Measurements from ENCODE around the gene GSTA4. TPM values are rescaled to one million over a fixed set of nuclear protein-coding genes. Genes with fewer than 3 reads are reported as not detected.
"Not testable (repeated sequence)": the region's sequence is repeated elsewhere in the genome, so short reads cannot be mapped to it uniquely, and the experiment has no call there.

GSTA4 gene
- total RNA-seq, 1 donor from 2014 or later, result 69.7 TPM

DNA sequence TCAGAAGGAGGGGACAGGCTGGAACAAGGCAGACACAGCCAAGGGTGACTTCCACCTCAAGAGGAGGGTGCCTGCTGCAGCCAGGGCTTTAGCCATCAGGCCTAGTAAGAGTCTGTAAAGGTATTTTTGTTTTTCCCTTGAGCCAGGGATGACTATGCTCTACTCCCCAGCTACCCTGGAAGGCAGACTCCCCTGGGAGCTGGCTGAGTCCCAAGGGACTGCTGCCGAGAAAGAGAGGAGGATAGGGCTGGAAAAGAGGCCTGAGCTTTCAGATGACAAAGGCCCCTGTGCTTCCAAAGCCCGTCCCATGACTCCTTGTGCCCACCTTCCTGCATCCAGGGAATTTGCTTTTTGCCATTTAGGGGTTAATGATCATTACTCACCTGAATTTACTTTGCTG is 14.0 kb upstream of the GSTA4 start:
- no peaks in the 10 kb centered on the region for H3K9me3 Mint-ChIP-seq
- H3K4me3 Mint-ChIP-seq (ENCODE audit: low read depth), result no peak overlapping the region
- H3K27me3 Mint-ChIP-seq (ENCODE audit: low read depth), result no peaks in the 10 kb centered on the region
- no peak overlapping the region for H3K27ac Mint-ChIP-seq
- intact Hi-C loops (cut with micrococcal nuclease), result no loop called here
- no peak for DNase-seq (ENCODE audit: low spot score)
- peaks cover 49% of the 10 kb centered on the region for H3K36me3 Mint-ChIP-seq (ENCODE audit: low read depth)
- no peaks in the 10 kb centered on the region for H3K4me1 Mint-ChIP-seq (ENCODE audit: low read depth)

DNA sequence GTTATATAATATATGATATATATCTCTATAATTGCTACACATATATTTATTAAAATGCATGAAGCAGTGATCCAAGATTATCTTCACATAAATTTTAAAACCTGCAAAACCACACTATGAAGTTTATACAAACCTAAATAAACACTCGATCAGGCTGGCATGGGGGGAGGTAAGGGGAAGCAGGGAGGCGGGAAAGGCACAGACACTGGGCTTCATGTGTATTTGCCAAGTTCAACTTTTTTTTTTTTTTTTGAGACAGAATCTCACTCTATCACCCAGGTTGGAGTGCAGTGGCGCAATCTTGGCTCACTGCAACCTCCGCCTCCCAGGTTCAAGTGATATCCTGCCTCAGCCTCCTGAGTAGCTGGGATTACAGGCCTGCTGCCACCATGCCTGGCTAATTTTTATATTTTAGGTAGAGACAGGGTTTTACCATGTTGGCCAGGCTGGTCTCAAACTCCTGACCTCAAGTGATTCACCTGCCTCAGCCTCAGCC is 13.2 kb upstream of the GSTA4 start:
- intact Hi-C loops (cut with micrococcal nuclease); H3K27me3 Mint-ChIP-seq (ENCODE audit: low read depth); H3K4me1 Mint-ChIP-seq (ENCODE audit: low read depth); H3K27ac Mint-ChIP-seq; H3K9me3 Mint-ChIP-seq; H3K4me3 Mint-ChIP-seq (ENCODE audit: low read depth); DNase-seq (ENCODE audit: low spot score): not testable (repeated sequence)
- peaks cover 47% of the 10 kb centered on the region for H3K36me3 Mint-ChIP-seq (ENCODE audit: low read depth)

DNA sequence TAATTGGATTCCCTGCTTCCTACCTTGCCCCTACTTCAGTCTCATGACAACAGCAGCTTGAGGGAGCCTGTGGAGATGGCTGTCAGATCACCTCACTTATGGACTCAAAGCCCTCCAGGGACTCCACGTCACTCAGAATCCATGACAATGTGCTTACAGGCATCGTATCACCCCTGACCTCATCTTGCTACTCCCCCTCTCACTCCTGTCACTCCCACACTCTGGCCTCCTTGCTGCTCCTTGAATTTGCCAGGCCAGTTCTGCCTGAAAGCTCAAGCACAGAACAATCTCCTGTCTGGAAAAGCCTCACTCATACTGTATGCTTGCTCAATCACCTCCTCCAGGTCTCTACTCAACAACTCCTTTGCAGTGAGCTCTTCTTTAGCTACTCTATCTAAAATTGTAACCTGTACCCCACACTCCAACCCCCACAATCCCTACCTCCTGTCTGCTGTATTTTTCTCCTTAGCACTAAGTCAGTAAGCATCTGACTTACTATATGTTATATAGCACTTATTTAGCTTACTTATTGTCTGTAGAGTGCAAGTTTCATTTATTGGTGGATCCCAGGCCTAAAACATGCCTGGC is 10.7 kb upstream of the GSTA4 start:
- H3K36me3 Mint-ChIP-seq (ENCODE audit: low read depth), result peaks cover 38% of the 10 kb centered on the region
- H3K4me3 Mint-ChIP-seq (ENCODE audit: low read depth), result no peak overlapping the region
- no peak for DNase-seq (ENCODE audit: low spot score)
- no peaks in the 10 kb centered on the region for H3K4me1 Mint-ChIP-seq (ENCODE audit: low read depth)
- intact Hi-C loops (cut with micrococcal nuclease), result no loop called here
- no peaks in the 10 kb centered on the region for H3K27me3 Mint-ChIP-seq (ENCODE audit: low read depth)
- H3K9me3 Mint-ChIP-seq, result no peaks in the 10 kb centered on the region
- no peak overlapping the region for H3K27ac Mint-ChIP-seq

DNA sequence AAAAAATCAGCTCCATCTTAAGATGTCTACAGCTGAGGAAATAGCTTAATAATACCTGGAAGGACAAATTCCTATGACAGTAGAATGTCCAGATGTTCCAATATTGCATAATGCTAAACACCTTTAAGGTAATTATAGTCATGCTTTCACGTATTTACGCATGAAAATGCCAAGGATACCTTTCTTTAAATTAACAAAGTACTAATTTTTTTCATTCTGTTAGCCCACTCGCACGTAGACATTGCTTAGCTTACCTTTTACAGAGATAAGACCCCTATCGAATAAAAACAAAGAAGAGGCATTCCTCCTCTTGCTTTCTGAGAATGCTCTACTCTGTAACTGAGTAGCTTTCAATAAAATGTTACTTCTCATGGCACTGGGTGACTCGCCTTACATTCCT is 4.4 kb upstream of the GSTA4 start:
- peaks cover 8% of the 10 kb centered on the region for H3K27me3 Mint-ChIP-seq (ENCODE audit: low read depth)
- H3K27ac Mint-ChIP-seq, result no peak overlapping the region
- H3K36me3 Mint-ChIP-seq (ENCODE audit: low read depth), result peaks cover 11% of the 10 kb centered on the region
- intact Hi-C loops (cut with micrococcal nuclease), result loop anchor here (5.0 to 10.0 kb wide), 3 partner anchors 485 to 775 kb away; partner anchors contain the start of gene GCLC
- DNase-seq (ENCODE audit: low spot score), result no peak
- H3K9me3 Mint-ChIP-seq, result no peaks in the 10 kb centered on the region
- peaks cover 15% of the 10 kb centered on the region for H3K4me1 Mint-ChIP-seq (ENCODE audit: low read depth)
- no peak overlapping the region for H3K4me3 Mint-ChIP-seq (ENCODE audit: low read depth)

DNA sequence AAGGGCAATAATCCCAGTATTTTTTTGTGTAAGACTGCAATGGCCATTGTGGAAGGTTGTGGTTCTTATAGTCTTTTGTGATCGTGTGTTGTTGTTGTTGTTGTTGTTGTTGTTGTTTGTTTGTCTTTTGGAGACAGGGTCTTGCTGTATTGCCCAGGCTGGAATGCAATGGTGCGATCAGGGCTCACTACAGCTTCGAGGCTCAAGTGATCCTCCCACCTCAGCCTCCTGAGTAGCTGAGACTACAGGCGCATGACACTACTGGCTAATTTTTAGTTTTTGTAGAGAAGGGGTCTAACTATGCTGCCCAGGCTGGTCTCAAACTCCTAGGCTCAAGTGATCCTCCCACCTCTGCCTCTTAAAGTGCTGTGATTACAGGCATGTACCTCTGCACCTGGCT is 3.5 kb upstream of the GSTA4 start:
- peaks cover 17% of the 10 kb centered on the region for H3K4me1 Mint-ChIP-seq (ENCODE audit: low read depth)
- no peaks in the 10 kb centered on the region for H3K9me3 Mint-ChIP-seq
- no peak for DNase-seq (ENCODE audit: low spot score)
- no peak overlapping the region for H3K27ac Mint-ChIP-seq
- peaks cover 8% of the 10 kb centered on the region for H3K27me3 Mint-ChIP-seq (ENCODE audit: low read depth)
- intact Hi-C loops (cut with micrococcal nuclease), result loop anchor here (5.0 to 10.0 kb wide), 3 partner anchors 486 to 774 kb away; partner anchors contain the start of gene GCLC
- peaks cover 13% of the 10 kb centered on the region for H3K36me3 Mint-ChIP-seq (ENCODE audit: low read depth)
- no peak overlapping the region for H3K4me3 Mint-ChIP-seq (ENCODE audit: low read depth)

DNA sequence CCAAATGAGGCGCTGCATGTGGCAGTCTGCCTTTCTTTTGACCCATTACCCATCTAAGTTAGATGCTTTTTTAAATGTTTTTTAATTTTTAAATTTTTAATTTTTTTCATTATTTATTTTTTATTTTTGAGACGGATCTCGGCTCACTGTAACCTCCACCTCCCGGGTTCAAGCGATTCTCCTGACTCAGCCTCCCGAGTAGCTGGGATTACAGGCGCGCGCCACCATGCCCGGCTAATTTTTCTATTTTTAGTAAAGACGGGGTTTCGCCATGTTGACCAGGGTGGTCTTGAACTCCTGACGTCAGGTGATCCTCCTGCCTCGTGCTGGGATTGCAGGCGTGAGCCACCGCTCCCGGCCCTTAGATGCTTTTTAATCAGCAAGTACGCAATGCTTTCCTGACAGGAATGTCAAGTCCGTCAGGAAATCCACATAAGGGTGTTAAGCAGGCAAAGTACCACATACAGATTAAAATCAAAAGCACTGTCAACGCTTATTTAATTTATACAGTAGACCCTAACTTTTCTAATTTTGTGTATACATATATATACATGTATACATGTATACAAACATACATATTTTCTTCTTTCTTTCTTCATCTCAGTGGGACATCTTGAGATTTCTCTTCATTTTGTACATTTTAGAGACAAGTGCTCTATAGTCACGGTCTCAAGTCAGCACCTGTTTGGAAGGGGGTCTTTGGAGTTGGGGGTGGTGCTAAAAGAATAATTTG is 995 bp upstream of the GSTA4 start:
- peaks cover 33% of the 10 kb centered on the region for H3K36me3 Mint-ChIP-seq (ENCODE audit: low read depth)
- H3K27me3 Mint-ChIP-seq (ENCODE audit: low read depth), result peaks cover 8% of the 10 kb centered on the region
- no peaks in the 10 kb centered on the region for H3K9me3 Mint-ChIP-seq
- peak; percentile 23 for DNase-seq (ENCODE audit: low spot score)
- intact Hi-C loops (cut with micrococcal nuclease), result loop anchor here (1.0 to 10.0 kb wide), 11 partner anchors 12 to 771 kb away; partner anchors contain the start of genes EFHC1 and GCLC
- H3K27ac Mint-ChIP-seq, result peak overlapping the region; percentile 90
- H3K4me3 Mint-ChIP-seq (ENCODE audit: low read depth), result peak overlapping the region; percentile 90
- peaks cover 30% of the 10 kb centered on the region for H3K4me1 Mint-ChIP-seq (ENCODE audit: low read depth)

DNA sequence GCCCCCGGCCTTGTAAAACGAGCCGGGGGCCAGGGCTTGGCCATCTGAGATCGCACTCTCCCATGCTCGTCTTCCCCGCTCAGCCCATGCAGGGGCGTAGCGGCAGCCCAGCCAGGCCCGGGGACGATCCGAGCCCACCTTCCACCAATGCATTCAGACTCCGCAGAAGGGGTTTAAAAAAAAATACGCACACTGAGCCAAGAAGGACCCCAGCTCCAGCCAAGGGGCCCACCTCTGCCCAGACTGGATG is 320 bp downstream of the GSTA4 start:
- intact Hi-C loops (cut with micrococcal nuclease), result loop anchor here (1.0 to 10.0 kb wide), 9 partner anchors 10 to 770 kb away; partner anchors contain the start of genes EFHC1 and GCLC
- Mint-ChIP-seq H3K4me1 (ENCODE audit: low read depth) (peaks cover 42% of the 10 kb centered on the region), H3K27me3 (ENCODE audit: low read depth) (peaks cover 8% of the 10 kb centered on the region), H3K36me3 (ENCODE audit: low read depth) (peaks cover 46% of the 10 kb centered on the region), H3K27ac (peak overlapping the region; percentile 90), H3K9me3 (no peaks in the 10 kb centered on the region), H3K4me3 (ENCODE audit: low read depth) (peak overlapping the region; percentile 90)
- no peak for DNase-seq (ENCODE audit: low spot score)

DNA sequence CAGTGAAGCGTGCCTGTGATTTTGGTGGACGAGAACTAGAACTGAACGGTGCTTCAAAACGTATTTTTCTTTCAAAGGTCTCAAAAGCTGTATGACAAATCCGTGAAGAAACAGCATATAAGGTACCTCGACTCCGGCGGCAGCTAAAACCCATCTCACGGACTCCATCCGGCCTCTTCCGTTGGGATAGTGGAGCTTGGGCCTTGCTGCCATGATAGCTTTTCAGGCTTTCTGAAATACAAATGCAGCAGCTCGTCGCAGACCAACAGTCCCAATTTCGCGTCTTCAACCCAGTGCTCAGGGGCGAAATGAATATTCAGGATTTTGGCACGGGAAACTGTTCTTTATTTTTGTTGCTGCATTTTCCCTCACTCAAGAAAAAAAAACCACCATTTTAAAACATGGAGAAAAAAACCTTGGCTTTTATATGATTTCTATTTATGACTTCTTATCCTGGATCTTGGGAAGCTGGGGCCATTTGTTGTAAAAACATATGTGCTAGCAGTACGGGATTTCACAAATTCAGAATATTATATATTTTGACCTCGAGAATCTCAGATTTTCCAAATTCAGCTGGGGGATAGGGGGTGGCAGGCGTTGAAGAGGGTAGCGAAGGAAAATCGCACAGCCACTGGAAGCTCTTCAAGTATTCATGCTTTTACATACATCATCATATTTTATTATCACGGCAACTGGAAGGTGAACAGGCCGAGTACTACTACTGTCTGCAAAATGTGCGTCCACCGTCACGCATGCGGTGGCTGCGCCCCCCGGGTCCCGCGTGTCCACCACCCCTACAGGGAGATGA is 849 bp downstream of the GSTA4 start:
- H3K36me3 Mint-ChIP-seq (ENCODE audit: low read depth), result peaks cover 51% of the 10 kb centered on the region
- H3K27me3 Mint-ChIP-seq (ENCODE audit: low read depth), result peaks cover 8% of the 10 kb centered on the region
- H3K27ac Mint-ChIP-seq, result peak overlapping the region; percentile 90
- intact Hi-C loops (cut with micrococcal nuclease), result loop anchor here (2.0 to 10.0 kb wide), 3 partner anchors 491 to 769 kb away; partner anchors contain the start of gene EFHC1
- no peak for DNase-seq (ENCODE audit: low spot score)
- H3K9me3 Mint-ChIP-seq, result no peaks in the 10 kb centered on the region
- peak overlapping the region; percentile 90 for H3K4me3 Mint-ChIP-seq (ENCODE audit: low read depth)
- peaks cover 44% of the 10 kb centered on the region for H3K4me1 Mint-ChIP-seq (ENCODE audit: low read depth)

DNA sequence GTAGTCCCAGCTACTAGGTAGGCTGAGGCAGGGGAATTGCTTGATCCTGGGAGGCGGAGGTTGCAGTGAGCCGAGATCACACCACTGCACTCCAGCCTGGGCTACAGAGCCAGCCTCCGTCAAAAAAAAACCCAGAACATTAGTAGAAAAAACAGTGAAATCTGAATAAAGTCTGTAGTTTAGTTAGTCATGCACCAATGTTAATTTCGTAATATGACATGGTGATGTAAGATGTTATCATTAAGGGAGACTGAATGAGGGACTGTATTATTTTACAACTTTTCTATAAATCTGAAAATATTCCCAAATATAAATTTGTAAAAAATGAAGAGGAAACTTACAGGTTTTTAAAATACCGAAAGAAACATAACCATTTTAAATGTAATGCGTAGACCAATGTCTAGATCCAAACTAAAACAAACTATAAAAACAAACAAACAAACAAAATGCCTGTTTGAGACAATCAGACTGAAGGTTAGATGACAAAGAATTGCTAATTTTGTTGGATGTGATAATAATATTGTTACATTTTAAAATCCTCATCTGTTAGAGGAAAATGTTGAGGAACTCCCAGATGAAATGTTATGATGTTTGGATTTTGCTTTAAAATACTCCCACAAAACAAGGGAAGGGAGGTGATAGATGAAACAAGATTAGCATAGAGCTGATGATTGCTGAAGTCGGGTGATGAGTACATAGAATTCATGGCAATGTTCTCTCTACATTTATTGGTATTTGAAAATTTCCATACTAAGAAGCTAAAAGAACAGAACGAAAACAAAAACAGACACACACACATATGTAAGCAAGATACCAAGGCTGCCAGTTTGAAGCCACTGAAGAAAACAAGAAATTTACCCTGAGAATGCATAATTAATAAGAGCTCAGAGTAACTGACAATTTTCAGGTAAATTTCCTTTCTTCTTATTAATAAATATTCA is 1.8 kb downstream of the GSTA4 start:
- Mint-ChIP-seq H3K27me3 (ENCODE audit: low read depth) (peaks cover 8% of the 10 kb centered on the region), H3K9me3 (no peaks in the 10 kb centered on the region), H3K4me3 (ENCODE audit: low read depth) (peak overlapping the region; percentile 90), H3K27ac (peak overlapping the region; percentile 71), H3K4me1 (ENCODE audit: low read depth) (peaks cover 48% of the 10 kb centered on the region), H3K36me3 (ENCODE audit: low read depth) (peaks cover 59% of the 10 kb centered on the region)
- DNase-seq (ENCODE audit: low spot score), result no peak
- intact Hi-C loops (cut with micrococcal nuclease), result loop anchor here (10.0 kb wide), 2 partner anchors 492 to 768 kb away; no protein-coding TSS in a partner anchor

DNA sequence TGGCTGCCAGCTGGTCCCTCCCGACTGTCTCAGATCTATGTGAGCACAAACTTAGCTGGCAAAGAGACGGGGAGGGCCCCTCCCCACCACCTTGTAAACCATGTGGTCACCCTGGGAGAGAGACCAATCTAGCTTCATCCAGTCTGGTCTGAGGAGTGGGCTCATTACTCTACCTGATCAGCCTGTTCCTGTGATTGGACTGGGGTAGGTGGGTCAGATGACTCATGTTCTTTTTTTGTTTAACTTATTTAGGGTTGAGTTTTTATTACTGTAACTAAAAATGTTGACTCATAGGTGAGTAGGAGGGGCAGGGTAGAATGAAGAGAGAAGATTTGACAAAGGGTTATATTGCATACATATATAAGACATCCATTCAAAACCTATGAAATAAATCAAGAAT is 4.7 kb downstream of the GSTA4 start:
- H3K27ac Mint-ChIP-seq, result peak overlapping the region; percentile 90
- peaks cover under 1% of the 10 kb centered on the region for H3K27me3 Mint-ChIP-seq (ENCODE audit: low read depth)
- peak overlapping the region; percentile 48 for H3K4me3 Mint-ChIP-seq (ENCODE audit: low read depth)
- intact Hi-C loops (cut with micrococcal nuclease), result loop anchor here (1.0 to 10.0 kb wide), 4 partner anchors 14 to 830 kb away; no protein-coding TSS in a partner anchor
- DNase-seq (ENCODE audit: low spot score), result no peak
- H3K9me3 Mint-ChIP-seq, result no peaks in the 10 kb centered on the region
- peaks cover 82% of the 10 kb centered on the region for H3K36me3 Mint-ChIP-seq (ENCODE audit: low read depth)
- peaks cover 56% of the 10 kb centered on the region for H3K4me1 Mint-ChIP-seq (ENCODE audit: low read depth)

DNA sequence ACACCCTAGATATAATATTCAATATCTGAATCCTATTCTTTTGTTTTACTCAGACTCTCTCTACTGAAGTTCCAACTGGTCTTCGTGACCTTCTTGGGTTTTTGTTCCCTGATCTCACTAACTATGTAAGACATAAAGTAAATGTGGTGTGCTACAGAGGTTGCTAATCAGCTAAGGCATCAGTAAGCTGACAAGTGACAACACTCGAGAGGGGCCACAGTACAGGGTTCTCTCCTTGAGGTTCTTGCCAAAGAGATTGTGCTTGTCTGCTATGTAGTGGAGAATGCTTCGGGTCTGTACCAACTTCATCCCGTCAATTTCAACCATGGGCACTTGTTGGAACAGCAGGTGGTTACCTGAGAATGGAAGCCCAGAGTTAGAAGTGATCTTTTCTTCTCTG is 9.9 kb downstream of the GSTA4 start:
- Mint-ChIP-seq H3K27me3 (ENCODE audit: low read depth) (no peaks in the 10 kb centered on the region), H3K36me3 (ENCODE audit: low read depth) (peaks cover 86% of the 10 kb centered on the region), H3K4me3 (ENCODE audit: low read depth) (peak overlapping the region; percentile 37), H3K4me1 (ENCODE audit: low read depth) (peaks cover 77% of the 10 kb centered on the region), H3K9me3 (no peaks in the 10 kb centered on the region), H3K27ac (peak overlapping the region; percentile 90)
- no peak for DNase-seq (ENCODE audit: low spot score)
- intact Hi-C loops (cut with micrococcal nuclease), result loop anchor here (1.0 kb wide), 1 partner anchor 97 kb away; no protein-coding TSS in a partner anchor

DNA sequence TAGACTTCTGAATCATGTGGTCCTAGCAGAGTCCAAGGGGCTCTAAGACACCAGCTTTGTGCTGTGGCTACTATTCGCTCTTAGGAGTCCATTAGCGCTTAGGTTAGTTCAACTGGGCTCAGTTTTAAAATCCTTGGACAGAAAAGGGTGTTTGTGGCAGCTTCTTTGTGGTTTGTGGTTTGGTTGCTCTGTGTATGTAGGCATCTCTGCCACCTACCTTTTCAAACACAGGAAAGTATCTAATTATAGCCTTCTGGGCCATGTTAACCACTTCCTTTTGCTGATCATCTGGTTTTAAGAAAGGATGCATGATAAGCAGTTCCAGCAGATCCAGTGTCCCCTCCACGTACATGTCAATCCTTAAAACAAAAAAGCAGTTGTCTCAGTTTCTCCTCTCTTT is 10.8 kb downstream of the GSTA4 start:
- no peaks in the 10 kb centered on the region for H3K27me3 Mint-ChIP-seq (ENCODE audit: low read depth)
- peak; percentile 43 for DNase-seq (ENCODE audit: low spot score)
- H3K4me3 Mint-ChIP-seq (ENCODE audit: low read depth), result peak overlapping the region; percentile 37
- peak overlapping the region; percentile 90 for H3K27ac Mint-ChIP-seq
- peaks cover 73% of the 10 kb centered on the region for H3K4me1 Mint-ChIP-seq (ENCODE audit: low read depth)
- H3K9me3 Mint-ChIP-seq, result no peaks in the 10 kb centered on the region
- intact Hi-C loops (cut with micrococcal nuclease), result loop anchor here (1.0 to 5.0 kb wide), 5 partner anchors 8 to 702 kb away; partner anchors contain the start of genes GCLC, GSTA4 and MCM3
- peaks cover 82% of the 10 kb centered on the region for H3K36me3 Mint-ChIP-seq (ENCODE audit: low read depth)
